HG03460 (cell line): ENCODE data around the gene SYTL4.
"Not testable (repeated sequence)": the region's sequence is repeated elsewhere in the genome, so short reads cannot be mapped to it uniquely, and the experiment has no call there.

Experiments used
- ATAC-seq: cut with Tn5 transposase; IDR thresholded peaks from one replicate; pipeline ENCODE4 v1.9.1; 2021; ENCODE audit not compliant: unreplicated experiment

Gene SYTL4

GRCh38 chrX:100731441-100732281 is at the start of gene SYTL4:
Gene SYTL4, minus strand, starts transcription at chrX:100732121. Its CDS starts 30,084 bp downstream, at chrX:100702037.
- ATAC-seq, result no peak

DNA sequence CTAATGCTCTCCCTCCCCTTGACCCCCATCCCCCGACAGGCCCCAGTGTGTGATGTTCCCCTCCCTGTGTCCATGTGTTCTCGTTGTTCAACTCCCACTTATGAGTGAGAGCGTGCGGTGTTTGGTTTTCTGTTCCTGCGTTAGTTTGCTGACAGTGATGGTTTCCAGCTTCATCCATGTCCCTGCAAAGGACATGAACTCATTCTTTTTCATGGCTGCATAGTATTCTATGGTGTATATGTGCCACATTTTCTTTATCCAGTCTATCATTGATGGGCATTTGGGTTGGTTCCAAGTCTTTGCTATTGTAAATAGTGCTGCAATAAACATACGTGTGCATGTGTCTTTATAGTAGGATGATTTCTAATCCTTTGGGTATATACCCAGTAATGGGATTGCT is 37.5 kb upstream of the SYTL4 start:
- not testable (repeated sequence) for ATAC-seq

DNA sequence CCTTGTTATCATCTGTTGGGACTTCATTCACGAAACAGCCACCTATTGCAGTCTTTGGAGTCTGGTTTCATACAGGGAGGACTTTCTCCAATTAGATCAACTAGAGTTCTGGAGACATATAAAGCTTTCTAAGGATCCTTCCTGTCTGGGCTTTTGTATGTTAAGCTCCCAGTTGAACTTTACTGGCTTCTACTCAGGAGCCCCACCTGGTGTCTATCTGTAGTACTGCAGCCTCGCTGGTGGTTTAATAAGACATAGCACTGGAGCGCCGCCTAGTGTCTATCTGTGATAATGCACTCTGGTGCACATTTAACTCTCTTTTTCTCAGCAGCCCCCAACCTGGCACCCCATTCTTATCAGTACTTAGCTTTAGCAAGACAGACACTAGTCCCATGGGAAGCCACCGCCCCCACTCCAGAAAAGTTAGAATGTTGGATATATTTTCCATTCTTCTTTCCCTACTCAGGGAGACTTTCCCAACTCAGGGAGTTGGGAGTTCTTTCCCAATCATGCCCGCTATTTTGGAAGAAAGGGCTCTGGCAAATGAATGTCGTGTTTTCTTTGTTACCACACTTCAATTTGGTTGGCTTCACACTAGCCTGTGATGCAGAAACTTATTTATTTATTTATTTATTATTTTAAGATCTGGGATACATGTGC is 36.9 kb upstream of the SYTL4 start:
- ATAC-seq, result no peak

- no peak for ATAC-seq
Measured at GRCh38 chrX:100750883-100751282, 19.0 kb upstream of the SYTL4 start.

DNA sequence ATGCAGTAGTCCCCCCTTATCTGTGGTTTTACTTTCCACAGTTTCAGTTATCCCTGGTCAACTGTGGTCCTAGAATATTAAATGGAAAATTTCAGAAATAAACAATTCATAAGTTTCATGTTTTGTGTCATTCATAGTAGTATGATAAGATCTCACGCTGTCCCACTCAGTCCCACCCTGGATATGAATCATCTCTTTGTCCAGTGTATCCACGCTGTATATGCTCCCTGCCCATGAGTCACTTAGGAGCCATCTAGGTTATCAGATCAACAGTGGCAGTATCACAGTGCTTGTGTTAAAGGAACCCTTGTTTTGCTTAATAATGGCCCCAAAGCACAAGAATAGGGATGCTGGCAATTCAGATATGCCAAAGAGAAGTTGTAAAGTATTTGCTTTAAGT is 16.2 kb upstream of the SYTL4 start:
- ATAC-seq, result no peak

DNA sequence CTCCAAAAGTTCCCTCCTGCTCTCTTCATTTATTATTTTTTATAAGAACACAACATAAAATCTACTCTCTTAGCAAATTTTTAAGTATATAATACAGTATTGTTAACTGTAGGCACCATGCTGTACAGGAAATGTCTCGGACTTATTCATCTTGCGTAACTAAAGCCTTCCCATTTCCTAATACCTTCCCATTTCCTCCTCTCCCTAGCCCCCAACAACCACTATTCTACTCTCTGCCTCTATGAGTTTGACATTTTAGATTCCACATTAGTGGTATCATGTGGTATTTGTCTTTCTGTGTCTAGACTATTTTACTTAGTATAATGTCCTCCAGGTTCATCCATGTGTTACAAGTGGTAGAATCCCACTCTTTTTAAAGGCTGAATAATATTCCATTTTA is 15.8 kb upstream of the SYTL4 start:
- ATAC-seq, result no peak

- no peak for ATAC-seq
Measured at GRCh38 chrX:100747090-100747489, 15.2 kb upstream of the SYTL4 start.

DNA sequence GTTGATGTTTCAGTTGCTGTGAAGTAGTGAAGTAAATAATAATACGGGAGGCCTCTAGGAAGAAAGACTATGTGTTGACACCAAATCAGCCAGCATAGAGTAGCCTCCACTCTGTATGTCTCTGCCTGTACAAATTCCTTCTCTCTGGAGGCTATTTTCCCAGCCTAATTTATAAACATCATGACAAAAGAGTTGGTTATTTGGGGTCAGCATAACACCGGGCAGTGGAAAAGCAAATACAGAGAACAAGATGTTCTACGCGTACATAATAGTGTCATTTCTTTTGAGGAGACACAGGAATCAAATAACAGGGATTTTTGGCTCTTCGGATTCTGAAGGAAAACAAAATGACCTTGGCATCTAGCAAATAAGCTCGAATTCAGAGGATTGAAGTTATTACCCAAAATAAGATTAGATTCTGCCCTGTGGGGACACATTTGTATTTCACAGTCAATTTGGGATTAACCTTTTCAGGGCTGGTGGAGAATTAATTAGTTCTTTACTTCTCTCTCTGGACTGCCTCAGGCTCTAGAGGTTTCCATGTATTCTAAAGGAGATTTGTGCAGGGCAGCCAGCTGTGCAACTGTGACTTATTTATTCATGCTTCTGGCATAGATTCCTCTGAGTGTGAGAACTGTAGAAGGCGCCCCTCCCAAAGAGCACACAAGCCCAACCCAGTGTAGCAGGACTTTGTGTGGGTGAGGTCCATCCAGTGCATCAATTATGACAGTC is 14.1 kb upstream of the SYTL4 start:
- no peak for ATAC-seq

DNA sequence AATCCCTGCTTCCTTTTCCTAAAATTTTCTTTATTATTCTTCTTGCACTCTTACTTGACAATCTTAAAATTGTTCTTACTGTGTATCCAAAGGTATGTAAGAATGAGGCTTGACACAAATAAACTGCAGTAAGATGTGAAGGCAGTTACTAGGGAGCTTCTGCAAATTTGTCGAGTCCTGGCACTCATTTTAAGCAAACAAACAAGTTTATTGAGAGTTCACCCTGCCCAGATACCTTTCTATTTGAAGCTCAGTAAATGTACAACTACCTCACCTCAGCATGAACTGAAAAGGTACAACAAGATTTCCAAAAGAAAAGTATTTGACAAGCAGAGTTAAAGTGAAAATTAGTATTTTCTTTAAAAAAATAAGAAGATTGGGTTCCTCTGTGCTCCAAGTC is 13.3 kb upstream of the SYTL4 start:
- ATAC-seq, result no peak

- no peak for ATAC-seq
Measured at GRCh38 chrX:100743009-100743607, 11.2 kb upstream of the SYTL4 start.

DNA sequence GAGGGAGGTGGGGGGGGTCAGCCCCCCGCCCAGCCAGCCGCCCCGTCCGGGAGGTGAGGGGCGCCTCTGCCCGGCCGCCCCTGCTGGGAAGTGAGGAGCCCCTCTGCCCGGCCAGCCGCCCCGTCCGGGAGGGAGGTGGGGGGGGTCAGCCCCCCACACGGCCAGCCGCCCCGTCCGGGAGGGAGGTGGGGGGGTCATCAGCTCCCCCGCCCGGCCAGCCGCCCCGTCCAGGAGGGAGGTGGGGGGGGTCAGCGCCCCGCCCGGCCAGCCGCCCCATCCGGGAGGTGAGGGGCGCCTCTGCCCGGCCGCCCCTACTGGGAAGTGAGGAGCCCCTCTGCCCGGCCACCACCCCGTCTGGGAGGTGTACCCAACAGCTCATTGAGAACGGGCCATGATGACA is 7.9 kb downstream of the SYTL4 start:
- not testable (repeated sequence) for ATAC-seq

GRCh38 chrX:100721328-100721727 is 10.6 kb downstream of the SYTL4 start:
- no peak for ATAC-seq

DNA sequence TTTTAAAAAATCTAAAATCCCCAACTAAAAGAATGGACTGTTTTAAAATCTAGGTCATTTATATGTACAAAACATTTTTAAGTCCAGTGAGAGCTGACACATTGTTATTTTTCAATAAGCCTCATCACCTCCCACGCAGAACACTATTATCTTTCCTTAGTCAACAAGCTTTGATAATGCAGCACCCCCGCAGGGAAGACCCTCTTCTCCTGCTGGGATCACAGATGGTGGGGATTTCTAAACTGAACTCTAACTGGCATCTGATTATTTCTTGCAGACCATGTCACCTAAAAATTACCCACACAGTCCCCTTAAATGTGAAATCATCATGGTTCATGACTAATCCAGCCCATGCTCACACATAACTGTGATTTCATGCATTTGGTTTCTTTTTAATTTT is 11.6 kb downstream of the SYTL4 start:
- no peak for ATAC-seq

DNA sequence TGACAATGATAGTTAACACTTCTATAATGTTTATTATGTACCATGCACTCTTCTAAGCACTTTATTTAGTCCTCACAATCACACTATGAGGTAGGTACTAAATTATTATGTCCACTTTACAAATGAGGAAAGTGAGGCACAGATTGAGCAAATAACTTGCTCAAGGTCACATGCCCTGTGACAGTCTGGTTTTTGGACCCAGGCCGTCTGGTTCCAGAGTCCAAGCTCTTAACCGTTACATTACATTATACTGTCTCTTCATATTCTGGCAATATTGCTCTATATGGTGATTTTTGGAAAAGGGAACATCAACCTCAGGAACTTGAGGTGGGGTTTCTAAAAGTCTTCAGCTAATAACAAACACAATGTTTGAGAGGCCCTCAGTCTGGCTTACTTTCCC is 12.8 kb downstream of the SYTL4 start:
- no peak for ATAC-seq

GRCh38 chrX:100717363-100717762 is 14.6 kb downstream of the SYTL4 start:
- no peak for ATAC-seq

DNA sequence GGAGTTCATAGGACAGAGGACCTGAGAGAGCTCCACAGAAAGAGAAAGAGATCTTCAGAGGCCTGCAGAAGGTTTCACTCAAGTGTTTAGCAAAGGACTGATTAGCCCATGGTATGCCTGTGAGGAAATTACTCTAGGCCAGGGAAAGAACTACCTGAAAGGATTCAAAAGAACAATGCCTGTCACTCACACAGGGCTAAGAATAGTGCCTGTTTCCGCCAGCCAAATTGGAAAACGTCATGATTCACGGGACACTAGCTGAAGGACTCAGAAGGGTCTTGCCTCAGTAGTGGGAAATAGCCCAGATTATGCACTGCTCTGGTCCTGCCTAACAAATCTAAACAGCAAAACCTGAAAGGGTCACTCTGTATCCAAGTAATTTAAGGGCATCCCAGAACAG is 21.1 kb downstream of the SYTL4 start:
- ATAC-seq, result no peak

DNA sequence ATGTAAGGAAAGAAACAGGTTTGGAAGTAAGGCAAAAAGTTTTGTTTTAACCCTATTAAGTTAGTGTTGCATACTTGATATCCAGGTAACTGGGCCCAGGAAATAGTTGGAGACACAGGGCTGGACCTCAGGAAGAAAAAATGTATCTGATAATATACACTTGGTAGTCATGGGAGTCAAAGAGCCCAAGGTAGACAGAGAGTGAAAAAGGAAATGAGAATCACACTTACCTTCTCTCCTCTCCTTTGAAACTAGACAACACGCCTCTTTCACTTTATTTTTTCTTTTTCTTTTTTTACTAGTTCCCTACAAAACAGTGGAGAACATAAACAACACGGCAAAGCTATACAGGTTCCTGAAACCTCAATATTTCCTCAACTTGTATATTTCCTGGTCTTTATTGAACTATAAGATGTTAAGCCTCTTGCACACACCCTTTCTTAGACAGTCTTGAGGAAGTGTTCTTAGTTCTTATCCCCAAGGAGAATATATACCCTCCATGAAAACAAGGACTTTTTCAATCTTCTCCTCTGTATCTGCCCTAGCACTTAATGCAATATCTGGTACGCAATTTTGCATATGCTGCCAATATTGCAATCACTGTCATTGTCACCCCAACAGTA is 27.2 kb downstream of the SYTL4 start:
- no peak for ATAC-seq

GRCh38 chrX:100700809-100701208 is 31.1 kb downstream of the SYTL4 start:
- ATAC-seq, result no peak

DNA sequence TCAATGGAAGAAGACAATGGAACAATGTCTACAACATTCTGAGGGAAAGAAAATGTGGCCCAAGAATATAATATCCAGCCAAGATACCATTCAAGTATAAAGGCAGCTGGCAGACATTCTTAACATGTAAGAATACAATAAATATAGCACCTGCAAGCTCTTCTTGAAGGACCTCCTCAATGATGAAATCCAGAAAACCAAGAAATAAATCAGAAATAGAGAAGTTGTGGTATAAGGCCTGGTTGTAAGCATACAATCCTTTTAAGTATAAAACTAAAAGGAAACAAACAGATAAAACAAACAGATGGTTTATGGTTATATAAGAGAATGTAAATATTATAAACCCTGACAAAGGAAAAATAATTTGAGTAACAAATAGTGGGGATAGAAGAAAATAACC is 33.4 kb downstream of the SYTL4 start:
- ATAC-seq, result no peak

DNA sequence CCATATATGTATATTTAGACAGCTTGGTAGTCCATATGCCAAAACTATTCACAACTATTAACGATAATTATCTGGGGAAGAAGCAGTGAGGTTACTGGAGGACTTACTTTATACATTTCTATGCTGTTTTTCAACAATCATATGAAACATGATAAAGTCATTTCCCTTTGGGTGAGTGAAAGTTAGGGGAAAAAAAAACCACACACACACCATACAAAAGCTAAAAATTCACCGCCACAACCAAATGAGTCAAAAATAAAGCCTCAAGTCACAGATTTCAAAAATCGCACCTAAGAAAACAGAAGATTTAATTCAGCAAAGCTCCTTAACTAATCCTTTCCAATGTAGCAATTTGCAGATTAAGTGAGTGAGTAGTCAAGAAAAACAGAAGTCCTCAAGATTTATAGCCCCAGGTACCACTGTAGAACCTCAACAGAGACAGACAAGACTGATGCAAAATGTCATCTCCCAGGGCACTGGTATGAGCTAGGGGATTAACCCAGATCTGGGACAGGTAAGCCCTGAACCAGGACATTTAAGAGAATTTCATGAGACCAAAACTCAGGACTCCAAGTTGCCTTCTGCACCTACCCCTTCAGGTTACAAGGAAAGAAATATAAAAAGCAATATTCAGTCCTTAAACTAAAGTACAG is 35.1 kb downstream of the SYTL4 start:
- no peak for ATAC-seq
